NCI-H2227 treated with DMSO at 0.1 percent for 48 hours (cell line): ENCODE data around the gene TDRD10.

Source experiments
- DNase-seq: peaks from one replicate; lab custom pipeline; 2025; lab: John Stamatoyannopoulos, UW

TDRD10 gene

GRCh38 chr1:154553056-154554030 is 51.3 kb downstream of the TDRD10 start:
- no peak for DNase-seq

- DNase-seq: no peak
Measured at GRCh38 chr1:154556422-154556821, 54.4 kb downstream of the TDRD10 start.

GRCh38 chr1:154557248-154557938 is 55.4 kb downstream of the TDRD10 start:
- no peak for DNase-seq

- DNase-seq: no peak
Measured at GRCh38 chr1:154557939-154558719, 56.1 kb downstream of the TDRD10 start, which contains the start of gene UBE2Q1. Gene UBE2Q1, minus strand, starts transcription at chr1:154558662. Its CDS starts 109 bp downstream, at chr1:154558553.

- peak; percentile 99 for DNase-seq
Measured at GRCh38 chr1:154558720-154559465, 56.9 kb downstream of the TDRD10 start.

GRCh38 chr1:154559466-154560044 is 57.5 kb downstream of the TDRD10 start:
- DNase-seq: peak; percentile 91

- no peak for DNase-seq
Measured at GRCh38 chr1:154565876-154566275, 63.9 kb downstream of the TDRD10 start.

- DNase-seq: peak; percentile 84
Measured at GRCh38 chr1:154567386-154568156, 65.6 kb downstream of the TDRD10 start, which contains the start of gene CHRNB2. Gene CHRNB2, plus strand, starts transcription at chr1:154567778. Its CDS starts 267 bp downstream, at chr1:154568045.

- no peak for DNase-seq
Measured at GRCh38 chr1:154568157-154568815, 66.3 kb downstream of the TDRD10 start.

GRCh38 chr1:154571244-154571963 is 69.4 kb downstream of the TDRD10 start:
- no peak for DNase-seq

GRCh38 chr1:154571964-154572288 is 69.9 kb downstream of the TDRD10 start:
- no peak for DNase-seq

- no peak for DNase-seq
Measured at GRCh38 chr1:154572468-154573167, 70.6 kb downstream of the TDRD10 start.

GRCh38 chr1:154573168-154573510 is 71.1 kb downstream of the TDRD10 start:
- no peak for DNase-seq

GRCh38 chr1:154574716-154575115 is 72.7 kb downstream of the TDRD10 start:
- peak; percentile 14 for DNase-seq

- DNase-seq: no peak
Measured at GRCh38 chr1:154575147-154575927, 73.3 kb downstream of the TDRD10 start.

- no peak for DNase-seq
Measured at GRCh38 chr1:154575951-154576566, 74.0 kb downstream of the TDRD10 start.

- DNase-seq: no peak
Measured at GRCh38 chr1:154577346-154578057, 75.5 kb downstream of the TDRD10 start.
